Right renal pelvis (tissue), 4 donors: Measurements from ENCODE around the gene PAK3. TPM values are rescaled to one million over a fixed set of nuclear protein-coding genes. Genes with fewer than 3 reads are reported as not detected.

Source experiments
- DNase-seq, 4 donors: peaks; one replicate each; pipeline ENCODE4 v3.0.0-alpha.2; 2013; ENCODE audit warnings: low read depth in 4 of 4, low spot score in 3 of 4, missing footprints in 1 of 4
- polyA plus RNA-seq, 4 donors: library from polyadenylated mRNA; unstranded; fragments of 120-200 nt; gene quantifications; one replicate each; pipeline ENCODE4 v1.2.1, GENCODE V29; 2013; ENCODE audit not compliant: insufficient read length in 4 of 4

PAK3 gene
- polyA plus RNA-seq, 4 donors: 5.9 to 7.4 (median 6.9) TPM

DNA sequence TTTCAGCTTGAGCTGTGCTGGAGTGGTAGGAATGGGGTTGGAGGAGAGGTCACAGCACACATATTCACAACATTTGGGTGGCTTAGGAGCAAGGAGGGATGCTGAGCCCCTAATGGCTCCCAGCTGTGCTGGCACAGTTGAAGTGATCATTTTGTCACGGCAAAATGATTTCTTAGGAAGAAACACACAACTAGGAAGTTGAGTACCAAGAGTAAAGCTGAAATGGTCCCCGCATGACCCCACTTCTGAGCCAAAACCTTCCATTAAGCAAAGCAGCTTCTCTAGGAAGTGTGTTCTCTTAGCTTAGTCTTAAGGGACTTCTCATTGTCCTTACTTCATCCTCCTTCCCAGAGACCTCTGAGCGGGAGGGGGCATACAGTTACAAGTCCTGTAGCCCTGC is 161.7 kb downstream of the PAK3 start:
- peak in 3 of 4 donors; percentile 7 to 16 (median 8) for DNase-seq

DNA sequence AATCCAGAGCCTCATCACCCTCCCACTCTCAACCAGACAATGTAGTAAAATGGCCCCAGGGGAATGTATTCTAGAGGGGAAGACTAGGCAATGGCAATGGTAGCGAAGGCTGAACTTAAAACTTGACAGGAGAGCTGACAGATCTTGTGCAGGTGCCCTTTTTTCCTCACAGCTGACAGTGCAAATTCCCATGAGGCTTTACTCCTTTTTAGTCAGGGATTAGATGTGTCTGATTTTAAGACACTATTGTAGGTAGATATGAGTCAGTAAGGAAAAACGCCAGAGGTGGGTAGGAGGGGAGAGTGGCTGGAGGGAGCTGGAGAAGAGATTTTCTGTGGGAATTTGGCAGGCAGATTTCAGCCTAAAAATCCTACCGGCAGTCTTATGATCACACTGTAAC is 163.6 kb downstream of the PAK3 start:
- no peak for DNase-seq

DNA sequence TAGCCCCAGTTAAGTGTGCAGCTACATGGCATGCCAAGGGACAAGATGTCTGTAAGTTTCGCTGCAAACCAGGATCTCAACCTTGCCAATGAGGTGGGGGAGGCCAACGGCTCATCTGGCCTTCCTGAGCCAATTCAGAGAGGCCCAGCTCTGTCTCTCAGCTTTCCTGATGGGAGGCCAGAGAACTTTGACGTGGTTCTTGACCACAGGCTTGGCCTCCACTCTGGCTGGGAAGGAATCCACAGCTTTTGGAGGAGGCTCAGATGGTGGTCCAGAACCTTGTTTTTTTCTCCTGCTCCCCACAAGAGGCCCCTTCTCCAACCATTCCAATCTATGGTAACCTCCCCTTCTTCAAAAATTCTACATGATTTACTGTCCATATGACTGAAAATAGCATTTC is 164.5 kb downstream of the PAK3 start:
- DNase-seq: no peak

- no peak for DNase-seq
Measured at GRCh38 chrX:111262086-111262485, 166.1 kb downstream of the PAK3 start.

DNA sequence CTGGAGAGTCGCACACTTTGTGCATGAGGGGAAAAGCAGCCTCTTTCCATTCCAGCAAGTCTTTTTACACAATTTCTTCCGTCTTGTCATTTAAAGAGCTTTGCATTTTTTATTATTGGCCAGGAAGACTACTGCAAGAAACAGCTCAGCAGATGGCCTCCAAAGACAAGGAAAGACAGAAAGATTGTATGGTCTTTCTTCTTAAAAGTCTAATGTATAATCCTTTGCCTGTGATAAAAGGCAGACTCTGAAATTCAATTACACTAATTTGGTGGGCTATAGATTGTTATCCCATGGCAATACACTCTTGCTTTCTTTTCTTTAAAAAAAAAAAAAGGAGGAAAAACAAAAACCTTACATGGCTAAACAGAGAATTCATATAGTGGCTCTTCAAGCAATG is 168.4 kb downstream of the PAK3 start:
- no peak for DNase-seq

DNA sequence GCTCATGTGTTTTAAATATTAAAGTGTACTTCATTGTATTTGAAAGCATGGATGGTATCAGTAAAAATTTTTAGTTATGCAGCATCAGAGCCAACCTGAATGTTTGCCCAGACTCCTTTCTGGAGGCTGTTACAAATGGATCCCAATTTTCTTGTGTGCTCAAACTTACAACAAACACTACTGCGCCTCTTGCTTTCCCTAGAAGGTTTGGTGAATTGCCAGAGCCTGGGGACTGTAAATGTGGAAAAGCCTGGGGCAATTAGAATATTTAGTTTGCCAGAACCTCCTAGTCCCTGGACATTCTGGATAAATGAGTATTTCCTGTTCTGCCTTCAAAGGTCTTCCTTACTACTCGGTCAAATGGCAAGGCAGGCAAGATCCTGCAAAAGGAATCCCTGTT is 169.5 kb downstream of the PAK3 start:
- no peak for DNase-seq

DNA sequence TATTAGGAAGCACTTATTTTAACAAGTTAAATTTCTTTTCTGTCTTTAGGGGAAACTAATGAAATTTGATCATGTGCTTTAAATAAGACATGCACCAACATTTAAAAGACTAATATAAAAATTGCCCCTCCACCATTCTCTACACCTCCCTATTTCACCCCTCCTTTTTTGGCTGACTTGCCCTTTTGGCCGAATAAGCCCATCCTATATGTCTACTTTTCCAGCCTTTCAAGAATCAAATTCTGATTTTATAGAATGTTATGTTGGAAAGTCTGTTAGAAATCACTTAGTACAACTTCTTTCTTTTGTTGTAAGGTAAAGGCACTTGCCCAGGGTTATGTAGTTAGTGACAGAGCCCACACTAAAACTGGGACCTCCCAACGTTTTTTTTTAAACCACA is 172.5 kb downstream of the PAK3 start:
- no peak for DNase-seq

GRCh38 chrX:111270339-111270738 is 174.3 kb downstream of the PAK3 start, which contains the start of gene CAPN6:
TSS of gene CAPN6 (minus strand) at chrX:111270483. CDS start at chrX:111263936, 6,547 bp downstream.
- DNase-seq: peak in 3 of 4 donors; percentile 3 to 12 (median 12)

Other genes starting within 250 kb of the PAK3 start
- 10 to 100 TPM; 23.4 to 27.5 (median 26.4) TPM for gene CAPN6, start 174.3 kb downstream of the PAK3 start, polyA plus RNA-seq